ENCODE results near the gene UMAD1. TPM values are rescaled to one million over a fixed set of nuclear protein-coding genes. Genes with fewer than 3 reads are reported as not detected.
A peak's percentile ranks its signal among the peaks of the same experiment; 100 is the strongest.

UMAD1 gene
- total RNA-seq, 4 donors from 2014 or later = 15.2 to 28.2 (median 18.7) TPM

DNA sequence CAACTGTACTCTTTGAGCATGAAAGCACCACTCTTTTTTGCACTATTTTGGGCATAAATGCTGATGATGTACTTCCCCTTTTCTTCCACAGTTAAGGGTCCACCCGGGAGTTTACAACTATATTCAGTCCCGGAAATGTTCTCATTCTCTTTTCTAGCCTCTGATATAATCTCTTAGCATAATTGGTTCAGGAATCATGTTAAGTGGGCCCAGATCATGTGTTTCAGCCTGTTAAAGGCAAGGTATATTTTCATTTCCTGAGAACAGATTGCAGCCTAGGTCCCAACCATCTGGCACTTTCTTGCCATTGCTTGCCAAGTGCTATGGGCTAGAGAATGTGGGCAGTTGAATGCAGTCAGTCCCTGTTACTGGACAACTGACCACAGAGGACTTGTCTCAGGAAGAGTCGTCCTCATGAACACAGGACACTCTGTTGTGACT lies 216.6 kb downstream of the UMAD1 start:
- H3K4me1 ChIP-seq = no peaks in the 10 kb centered on the region
- DNase-seq = no peak
- peaks cover 0 to 18% (median 7%) of the 10 kb centered on the region in 4 donors for H3K9me3 ChIP-seq
- H3K27ac ChIP-seq = peak overlapping the region in 1 of 4 donors; percentile 32
- TF ChIP-seq POLR2A (IDR thresholded peaks at IDR 0.05) = no peak
- TF ChIP-seq, protein P1, sequence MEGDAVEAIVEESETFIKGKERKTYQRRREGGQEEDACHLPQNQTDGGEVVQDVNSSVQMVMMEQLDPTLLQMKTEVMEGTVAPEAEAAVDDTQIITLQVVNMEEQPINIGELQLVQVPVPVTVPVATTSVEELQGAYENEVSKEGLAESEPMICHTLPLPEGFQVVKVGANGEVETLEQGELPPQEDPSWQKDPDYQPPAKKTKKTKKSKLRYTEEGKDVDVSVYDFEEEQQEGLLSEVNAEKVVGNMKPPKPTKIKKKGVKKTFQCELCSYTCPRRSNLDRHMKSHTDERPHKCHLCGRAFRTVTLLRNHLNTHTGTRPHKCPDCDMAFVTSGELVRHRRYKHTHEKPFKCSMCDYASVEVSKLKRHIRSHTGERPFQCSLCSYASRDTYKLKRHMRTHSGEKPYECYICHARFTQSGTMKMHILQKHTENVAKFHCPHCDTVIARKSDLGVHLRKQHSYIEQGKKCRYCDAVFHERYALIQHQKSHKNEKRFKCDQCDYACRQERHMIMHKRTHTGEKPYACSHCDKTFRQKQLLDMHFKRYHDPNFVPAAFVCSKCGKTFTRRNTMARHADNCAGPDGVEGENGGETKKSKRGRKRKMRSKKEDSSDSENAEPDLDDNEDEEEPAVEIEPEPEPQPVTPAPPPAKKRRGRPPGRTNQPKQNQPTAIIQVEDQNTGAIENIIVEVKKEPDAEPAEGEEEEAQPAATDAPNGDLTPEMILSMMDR (IDR thresholded peaks at IDR 0.05) = no peak
- H3K36me3 ChIP-seq = no peaks in the 10 kb centered on the region
- no peaks in the 10 kb centered on the region for H3K27me3 ChIP-seq
- H3K4me3 ChIP-seq = no peak overlapping the region

DNA sequence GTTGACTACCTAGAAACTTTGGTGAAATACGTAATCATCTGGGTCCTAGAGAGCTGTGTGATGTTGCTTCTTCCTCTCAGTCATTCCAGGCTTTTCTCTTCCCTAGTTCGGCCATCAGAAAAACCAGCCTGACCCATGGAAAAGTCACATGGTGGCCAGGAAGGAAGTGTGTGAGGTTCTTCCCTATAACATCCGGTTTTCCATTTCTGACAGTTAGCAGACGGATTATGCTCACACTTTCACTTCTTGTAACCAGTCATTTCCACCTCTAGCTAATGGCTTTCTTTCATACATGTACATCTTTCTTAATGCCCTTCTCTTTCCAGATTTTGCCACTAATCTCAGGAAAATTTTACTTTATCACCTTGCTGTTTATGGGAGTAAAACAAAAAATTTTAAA lies 218.0 kb downstream of the UMAD1 start:
- no peak for DNase-seq
- Histone ChIP-seq H3K36me3 (no peaks in the 10 kb centered on the region), H3K27ac (no peak overlapping the region), H3K9me3 (peaks cover 0 to 18% (median 7%) of the 10 kb centered on the region in 4 donors), H3K4me3 (no peak overlapping the region), H3K4me1 (no peaks in the 10 kb centered on the region), H3K27me3 (no peaks in the 10 kb centered on the region)
- no peak for TF ChIP-seq POLR2A (IDR thresholded peaks at IDR 0.05)
- TF ChIP-seq, protein P1 (IDR thresholded peaks at IDR 0.05) = no peak

DNA sequence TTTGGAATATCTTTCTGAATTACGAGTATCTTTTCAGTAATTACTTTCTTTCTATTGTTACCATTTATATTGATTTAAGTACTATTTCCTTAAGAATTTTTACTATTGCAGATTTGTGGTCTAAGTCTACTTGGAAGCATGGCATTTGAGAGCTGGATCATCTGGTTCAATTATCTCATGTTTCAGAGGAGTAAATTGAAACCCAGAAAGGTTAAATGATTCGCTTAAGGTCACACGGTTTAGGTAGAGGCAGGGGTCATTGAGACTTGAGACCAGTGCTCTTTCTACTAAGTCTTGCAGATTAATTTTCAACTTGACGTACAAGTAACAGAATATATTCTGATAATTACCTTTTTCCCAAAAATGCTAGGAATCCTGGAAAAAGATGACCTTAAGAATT lies 218.9 kb downstream of the UMAD1 start:
- DNase-seq = no peak
- Histone ChIP-seq H3K36me3 (no peaks in the 10 kb centered on the region), H3K27me3 (no peaks in the 10 kb centered on the region), H3K9me3 (peaks cover 0 to 17% (median 7%) of the 10 kb centered on the region in 4 donors), H3K27ac (no peak overlapping the region), H3K4me3 (no peak overlapping the region), H3K4me1 (no peaks in the 10 kb centered on the region)
- TF ChIP-seq POLR2A (IDR thresholded peaks at IDR 0.05) = no peak
- TF ChIP-seq, protein P1 (IDR thresholded peaks at IDR 0.05) = no peak

DNA sequence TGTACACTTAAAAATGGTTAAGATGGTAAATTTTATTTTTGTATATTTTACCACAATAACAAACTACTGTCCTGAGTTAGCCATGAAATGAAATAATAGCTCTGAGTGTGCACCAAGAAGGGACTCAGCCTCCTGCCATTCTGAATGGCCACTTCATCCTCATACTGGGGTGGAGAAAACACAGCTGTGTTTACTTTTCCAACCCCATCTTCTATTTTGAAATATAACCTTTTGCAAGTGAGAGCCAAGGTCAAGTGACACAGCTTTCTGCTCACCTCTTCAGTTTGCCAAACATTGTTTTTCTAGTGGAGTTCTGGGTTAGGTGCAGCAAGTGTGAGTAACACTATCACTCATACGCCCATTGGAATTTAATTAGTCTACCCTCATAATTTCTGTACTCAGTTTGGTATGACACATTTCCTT lies 220.7 kb downstream of the UMAD1 start:
- DNase-seq = no peak
- TF ChIP-seq, protein P1 (IDR thresholded peaks at IDR 0.05) = no peak
- no peak for TF ChIP-seq POLR2A (IDR thresholded peaks at IDR 0.05)
- Histone ChIP-seq H3K9me3 (peaks cover 0 to 1% (median 0%) of the 10 kb centered on the region in 4 donors), H3K27me3 (no peaks in the 10 kb centered on the region), H3K27ac (no peak overlapping the region), H3K36me3 (no peaks in the 10 kb centered on the region), H3K4me1 (no peaks in the 10 kb centered on the region), H3K4me3 (no peak overlapping the region)

DNA sequence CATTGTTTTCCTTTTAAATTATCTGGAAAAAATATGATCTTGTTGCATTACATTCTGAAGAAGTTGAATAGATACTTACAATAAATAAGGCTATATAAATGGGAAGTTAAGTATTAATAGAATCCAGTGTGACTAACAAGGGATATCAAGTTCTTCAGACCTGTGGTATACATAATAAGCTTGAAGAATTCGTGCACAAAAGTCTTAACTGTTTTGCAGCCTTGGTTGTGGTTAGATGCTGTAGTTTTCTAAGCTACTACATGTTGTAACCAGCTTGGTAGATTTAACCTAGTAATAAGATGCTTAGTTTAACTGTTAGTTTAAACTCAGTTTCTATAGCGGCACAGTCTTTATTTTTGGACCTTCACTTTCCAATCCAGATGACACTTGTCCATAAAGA lies 221.8 kb downstream of the UMAD1 start:
- DNase-seq = no peak
- no peak overlapping the region for H3K27ac ChIP-seq
- no peak overlapping the region for H3K4me3 ChIP-seq
- TF ChIP-seq, protein P1 (IDR thresholded peaks at IDR 0.05) = no peak
- TF ChIP-seq POLR2A (IDR thresholded peaks at IDR 0.05) = no peak
- no peaks in the 10 kb centered on the region for H3K9me3 ChIP-seq
- no peaks in the 10 kb centered on the region for H3K27me3 ChIP-seq
- no peaks in the 10 kb centered on the region for H3K4me1 ChIP-seq
- H3K36me3 ChIP-seq = no peaks in the 10 kb centered on the region

All from Peyer's patch (tissue), 4 donors.